Activated T-helper 2 cell treated with anti-CD3 and anti-CD28 coated beads, Interferon-gamma antibody, Interleukin-2, Interleukin-4, amounts not matched to agents 10 μg/mL and 5 μg/mL and 100 μg/mL, durations not matched to agents 14 hours and 24 hours and 36 hours (primary cell): ENCODE measurements around the gene SGPL1. TPM values are rescaled to one million over a fixed set of nuclear protein-coding genes. Genes with fewer than 3 reads are reported as not detected.

Experiments used
- DNase-seq: peaks from one replicate; pipeline ENCODE4 v3.0.0; 2021; ENCODE audit warnings: low spot score
- H3K27ac Mint-ChIP-seq: one replicate; pipeline ENCODE4 v1.8.0; 2021; ENCODE audit warnings: mixed read lengths
- H3K27me3 Mint-ChIP-seq: one replicate; pipeline ENCODE4 v1.8.0; 2021; ENCODE audit warnings: low read depth, mixed read lengths
- H3K36me3 Mint-ChIP-seq: one replicate; pipeline ENCODE4 v1.8.0; 2021; ENCODE audit warnings: low read depth, mixed read lengths
- H3K4me1 Mint-ChIP-seq: one replicate; pipeline ENCODE4 v1.8.0; 2021; ENCODE audit warnings: low read depth, mixed read lengths
- H3K4me3 Mint-ChIP-seq: one replicate; pipeline ENCODE4 v1.8.0; 2021; ENCODE audit warnings: low read depth, mild to moderate bottlenecking, moderate library complexity, mixed read lengths
- H3K9me3 Mint-ChIP-seq: one replicate; pipeline ENCODE4 v1.8.0; 2021; ENCODE audit warnings: mixed read lengths
- intact Hi-C: fragments of 100-400 bp; cut with micrococcal nuclease; formaldehyde crosslinking; loops from one replicate; pipeline ENCODE4 v1.15.1; 2023
- total RNA-seq: library from RNA; stranded (reverse); gene quantifications from 2 replicates; pipeline ENCODE4 v1.2.3, GENCODE V29; 2022

SGPL1 gene
- total RNA-seq, 1 donor from 2014 or later = 124 TPM

DNA sequence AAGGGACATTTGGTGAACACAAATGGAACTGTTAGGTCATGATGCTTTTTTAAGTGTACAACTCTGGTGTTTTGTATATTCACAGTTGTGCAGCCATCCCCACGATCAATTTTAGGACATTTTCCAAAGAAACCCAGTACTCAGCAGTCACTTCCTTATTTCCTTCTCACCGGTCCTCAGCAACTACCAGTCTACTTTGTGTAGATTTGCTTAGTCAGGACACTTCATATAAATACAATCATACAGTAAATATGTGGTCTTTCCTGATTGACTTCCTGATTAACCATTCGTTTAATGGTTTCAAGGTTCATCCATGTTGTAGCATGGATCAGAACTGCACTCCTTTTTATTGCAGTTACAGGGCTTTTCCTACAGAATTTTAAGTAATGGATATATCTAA is 14.4 kb downstream of the SGPL1 start:
- Mint-ChIP-seq H3K9me3 (no peaks in the 10 kb centered on the region), H3K36me3 (peaks cover 72% of the 10 kb centered on the region), H3K27me3 (no peaks in the 10 kb centered on the region), H3K4me1 (peaks cover 69% of the 10 kb centered on the region), H3K4me3 (no peak overlapping the region), H3K27ac (peak overlapping the region; percentile 18)
- intact Hi-C loops = no loop called here
- DNase-seq = no peak

DNA sequence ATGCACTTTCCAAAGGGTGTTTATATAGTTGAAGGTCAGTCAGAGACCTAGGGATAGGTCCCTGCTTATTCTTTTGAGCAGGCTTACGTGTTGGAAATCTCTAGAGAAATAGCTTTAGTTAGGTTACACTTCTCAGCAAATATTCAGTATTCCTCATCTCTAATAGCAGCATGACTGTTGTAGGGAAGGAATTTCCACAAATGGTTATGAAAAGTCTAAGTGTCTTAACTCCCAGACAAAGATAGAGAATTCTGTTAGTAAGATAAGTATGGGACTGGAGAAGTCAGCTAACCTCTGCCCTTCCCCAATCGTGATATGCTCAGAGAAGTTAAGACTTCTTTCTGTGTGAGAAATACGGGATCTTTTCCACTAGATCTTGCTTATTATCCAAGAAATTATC is 16.5 kb downstream of the SGPL1 start:
- H3K9me3 Mint-ChIP-seq = peaks cover under 1% of the 10 kb centered on the region
- H3K27ac Mint-ChIP-seq = peak overlapping the region; percentile 87
- H3K4me3 Mint-ChIP-seq = no peak overlapping the region
- no peaks in the 10 kb centered on the region for H3K27me3 Mint-ChIP-seq
- H3K36me3 Mint-ChIP-seq = peaks cover 66% of the 10 kb centered on the region
- peaks cover 66% of the 10 kb centered on the region for H3K4me1 Mint-ChIP-seq
- DNase-seq = no peak
- intact Hi-C loops = loop anchor here (2.0 kb wide), 2 partner anchors 15 to 253 kb away; no protein-coding TSS in a partner anchor

DNA sequence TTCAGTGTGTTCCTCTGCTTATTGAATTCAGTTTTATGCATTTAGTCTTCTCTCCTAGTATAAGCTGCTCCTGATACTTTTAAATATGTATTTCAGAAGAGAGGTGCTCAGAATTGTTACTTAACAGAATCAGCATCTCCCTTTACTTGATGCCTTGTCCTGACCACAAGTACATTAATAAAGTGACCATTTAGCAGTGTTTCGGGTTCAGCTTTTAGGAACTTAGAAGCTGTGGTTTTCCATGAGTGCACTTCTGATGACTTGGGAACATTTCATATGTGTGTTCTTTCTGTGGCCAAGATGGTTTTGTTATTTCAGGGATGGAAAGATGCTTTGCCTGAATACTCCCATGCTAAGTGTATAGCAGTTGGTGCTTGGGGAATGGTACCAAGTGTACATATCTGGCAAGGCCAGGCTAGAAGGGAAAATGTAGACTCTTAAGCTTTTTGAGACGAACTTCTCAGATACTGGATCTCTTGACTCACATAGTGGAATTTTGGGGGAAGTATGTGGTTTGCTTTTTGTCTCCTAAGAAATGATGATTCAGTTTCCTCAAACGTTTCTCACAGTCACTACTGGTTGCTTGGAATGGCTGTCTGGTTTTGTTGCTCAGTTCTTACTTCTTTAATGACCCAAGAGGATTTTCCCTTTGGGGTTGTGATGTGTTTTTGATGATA is 17.2 kb downstream of the SGPL1 start:
- peaks cover 68% of the 10 kb centered on the region for H3K36me3 Mint-ChIP-seq
- H3K4me1 Mint-ChIP-seq = peaks cover 66% of the 10 kb centered on the region

DNA sequence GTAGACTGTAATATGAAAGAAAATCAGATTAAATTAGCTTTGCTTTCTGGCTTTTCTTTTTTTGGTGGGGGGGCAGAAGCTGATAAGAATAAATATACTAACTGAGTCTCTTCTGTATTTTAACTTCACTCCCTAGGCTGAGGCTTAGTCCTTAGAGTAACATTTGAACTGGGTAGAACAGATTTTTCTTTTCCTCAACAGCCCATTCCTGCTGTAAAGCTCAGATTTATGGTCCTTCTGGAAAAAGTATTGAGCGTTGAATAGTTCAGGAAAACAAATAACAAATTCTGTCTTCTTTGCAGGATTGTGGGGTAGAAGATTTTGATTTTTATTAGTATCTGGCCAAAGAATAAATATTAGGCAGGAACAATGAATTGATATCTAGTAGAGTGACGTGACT is 17.9 kb downstream of the SGPL1 start:
- peaks cover 13% of the 10 kb centered on the region for H3K9me3 Mint-ChIP-seq
- peak overlapping the region; percentile 87 for H3K27ac Mint-ChIP-seq
- H3K4me3 Mint-ChIP-seq = peak overlapping the region; percentile 47
- no peaks in the 10 kb centered on the region for H3K27me3 Mint-ChIP-seq
- intact Hi-C loops = loop anchor here (1.0 to 2.0 kb wide), 4 partner anchors 12 to 255 kb away; no protein-coding TSS in a partner anchor
- DNase-seq = no peak
- H3K4me1 Mint-ChIP-seq = peaks cover 68% of the 10 kb centered on the region
- H3K36me3 Mint-ChIP-seq = peaks cover 71% of the 10 kb centered on the region

More for the DNA sequence above, 17.2 kb downstream of the SGPL1 start:
- Mint-ChIP-seq H3K9me3 (peaks cover 8% of the 10 kb centered on the region), H3K27me3 (no peaks in the 10 kb centered on the region), H3K4me3 (peak overlapping the region; percentile 47), H3K27ac (peak overlapping the region; percentile 87)
- intact Hi-C loops = loop anchor here (1.0 to 2.0 kb wide), 4 partner anchors 12 to 254 kb away; no protein-coding TSS in a partner anchor
- DNase-seq = no peak

DNA sequence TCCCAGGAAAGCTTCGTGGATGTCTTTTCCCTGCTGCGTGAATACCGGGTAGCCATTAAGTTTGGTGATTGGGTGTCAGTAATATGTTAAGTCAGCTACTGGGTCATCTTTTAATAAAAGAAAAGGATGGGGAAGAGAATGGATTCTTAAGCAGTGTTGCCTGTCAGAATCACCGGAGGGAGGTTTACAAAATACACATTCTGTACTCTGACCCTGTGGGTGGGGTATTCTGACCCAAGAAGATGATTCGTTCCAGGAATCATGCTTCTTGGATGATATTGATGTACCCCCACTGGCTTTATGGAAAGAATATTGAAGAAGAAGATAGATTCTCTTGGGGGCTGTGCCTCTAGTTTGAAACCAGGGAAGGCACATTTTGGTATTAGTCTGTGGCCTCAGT is 18.3 kb downstream of the SGPL1 start:
- H3K9me3 Mint-ChIP-seq = peaks cover 13% of the 10 kb centered on the region
- peak overlapping the region; percentile 87 for H3K27ac Mint-ChIP-seq
- DNase-seq = no peak
- H3K27me3 Mint-ChIP-seq = no peaks in the 10 kb centered on the region
- intact Hi-C loops = no loop called here
- peaks cover 71% of the 10 kb centered on the region for H3K36me3 Mint-ChIP-seq
- peak overlapping the region; percentile 47 for H3K4me3 Mint-ChIP-seq
- peaks cover 65% of the 10 kb centered on the region for H3K4me1 Mint-ChIP-seq

DNA sequence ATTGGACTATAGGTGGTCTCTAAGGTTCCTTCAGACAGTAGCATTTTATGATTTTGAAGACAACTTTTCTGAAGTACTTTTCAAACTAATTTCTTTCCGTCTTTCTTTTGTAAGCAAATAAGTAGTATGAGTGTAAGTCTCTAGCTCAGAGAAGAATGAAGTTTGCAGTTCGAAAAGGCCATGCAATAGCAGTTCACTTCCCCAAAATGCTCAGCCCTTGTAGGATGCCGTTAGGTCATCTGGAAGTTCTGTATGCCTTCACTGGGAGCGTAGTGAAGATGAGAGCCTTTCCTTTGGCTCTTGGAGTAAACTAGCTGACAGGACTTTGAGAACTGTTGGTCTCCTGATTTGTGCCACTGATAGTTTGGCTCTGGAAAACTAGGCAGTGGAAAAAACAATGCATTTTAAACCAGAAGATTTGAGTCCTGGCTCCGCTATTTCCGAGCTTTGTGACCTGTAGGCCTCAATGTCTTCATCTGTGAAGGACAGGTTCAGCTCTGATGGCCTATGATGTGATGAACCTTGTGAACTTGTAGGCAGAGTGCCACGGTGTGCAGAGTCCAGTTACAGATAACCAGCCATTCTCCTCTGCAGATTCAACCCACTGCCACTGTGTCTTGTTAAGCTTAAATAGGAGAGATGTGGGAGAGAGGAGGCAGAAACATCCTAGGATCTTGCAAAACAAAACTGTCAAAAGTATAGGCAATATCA is 18.8 kb downstream of the SGPL1 start:
- Mint-ChIP-seq H3K4me3 (no peak overlapping the region), H3K9me3 (peaks cover 13% of the 10 kb centered on the region), H3K4me1 (peaks cover 61% of the 10 kb centered on the region), H3K27ac (peak overlapping the region; percentile 87), H3K27me3 (no peaks in the 10 kb centered on the region), H3K36me3 (peaks cover 66% of the 10 kb centered on the region)
- DNase-seq = no peak
- intact Hi-C loops = no loop called here

DNA sequence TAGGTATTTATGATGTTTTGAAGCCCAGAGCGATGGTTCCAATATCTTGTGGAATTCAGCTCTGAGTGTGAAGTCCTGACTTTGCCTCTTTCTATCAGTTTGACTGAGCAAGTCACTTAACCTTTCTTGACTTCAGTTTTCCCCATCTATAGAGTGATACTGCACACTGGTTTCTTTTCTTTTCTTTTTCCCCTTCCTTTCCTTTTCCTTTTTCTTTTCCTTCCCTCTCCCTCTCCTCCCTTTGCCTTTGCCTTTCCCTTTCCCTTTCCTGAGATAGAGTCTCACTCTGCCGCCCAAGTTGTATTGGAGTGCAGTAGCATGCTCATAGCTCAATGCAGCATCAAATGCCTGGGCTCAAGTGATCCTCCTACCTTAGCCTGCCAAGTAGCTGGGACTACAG is 20.6 kb downstream of the SGPL1 start:
- DNase-seq = no peak
- H3K27ac Mint-ChIP-seq = peak overlapping the region; percentile 40
- no peaks in the 10 kb centered on the region for H3K27me3 Mint-ChIP-seq
- peaks cover 68% of the 10 kb centered on the region for H3K36me3 Mint-ChIP-seq
- H3K4me3 Mint-ChIP-seq = no peak overlapping the region
- H3K9me3 Mint-ChIP-seq = peaks cover 13% of the 10 kb centered on the region
- peaks cover 63% of the 10 kb centered on the region for H3K4me1 Mint-ChIP-seq
- intact Hi-C loops = no loop called here

DNA sequence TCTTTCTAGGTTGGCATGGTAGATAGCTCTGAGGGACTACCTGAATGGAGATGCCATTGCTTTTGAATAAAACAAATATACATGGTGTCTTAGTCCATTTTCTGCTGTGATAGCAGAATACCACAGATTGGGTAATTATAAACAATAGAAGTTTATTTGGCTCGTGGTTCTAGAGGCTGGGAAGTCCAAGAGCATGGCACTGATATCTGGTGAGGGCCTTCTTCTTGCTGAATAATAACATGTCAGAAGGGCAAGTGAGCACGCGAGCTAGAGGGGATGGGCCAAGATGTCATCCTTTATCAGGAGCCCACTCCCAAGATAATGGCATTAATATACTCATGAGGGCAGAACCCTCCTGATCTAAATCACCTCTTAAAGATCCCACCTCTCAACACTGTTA is 21.9 kb downstream of the SGPL1 start:
- H3K36me3 Mint-ChIP-seq = peaks cover 76% of the 10 kb centered on the region
- H3K4me3 Mint-ChIP-seq = no peak overlapping the region

DNA sequence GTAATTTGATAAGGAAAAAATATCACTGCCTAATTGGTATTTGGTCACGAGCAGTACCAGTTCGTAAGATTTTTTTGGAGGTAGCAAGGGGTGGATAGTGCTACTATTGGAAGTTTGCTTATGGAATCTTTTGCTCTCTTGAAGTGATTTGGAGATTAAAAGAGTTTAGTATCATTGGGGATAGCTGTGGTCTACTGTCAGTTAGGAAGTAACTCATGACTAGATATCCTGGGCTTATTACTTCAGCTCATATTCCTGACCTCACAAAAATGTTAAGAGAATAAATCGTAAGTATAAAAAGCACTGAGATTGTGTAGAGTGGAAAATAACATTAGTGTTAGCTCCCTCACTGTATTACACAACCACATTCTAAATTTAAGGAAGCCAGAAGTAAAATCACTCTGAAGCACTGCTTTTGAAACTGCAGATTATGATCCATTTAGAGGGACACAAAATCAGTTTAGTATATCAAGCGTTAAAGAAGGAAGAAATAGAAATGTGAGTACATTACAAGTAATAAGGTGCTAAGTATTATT is 22.6 kb downstream of the SGPL1 start:
- DNase-seq = no peak
- H3K4me1 Mint-ChIP-seq = peaks cover 59% of the 10 kb centered on the region
- H3K9me3 Mint-ChIP-seq = peaks cover 13% of the 10 kb centered on the region
- peaks cover 81% of the 10 kb centered on the region for H3K36me3 Mint-ChIP-seq
- H3K27me3 Mint-ChIP-seq = no peaks in the 10 kb centered on the region
- no peak overlapping the region for H3K4me3 Mint-ChIP-seq
- intact Hi-C loops = no loop called here
- H3K27ac Mint-ChIP-seq = peak overlapping the region; percentile 23

More for the DNA sequence above, 21.9 kb downstream of the SGPL1 start:
- intact Hi-C loops = no loop called here
- no peak for DNase-seq
- Mint-ChIP-seq H3K27me3 (no peaks in the 10 kb centered on the region), H3K4me1 (peaks cover 61% of the 10 kb centered on the region), H3K9me3 (peaks cover 13% of the 10 kb centered on the region), H3K27ac (no peak overlapping the region)

DNA sequence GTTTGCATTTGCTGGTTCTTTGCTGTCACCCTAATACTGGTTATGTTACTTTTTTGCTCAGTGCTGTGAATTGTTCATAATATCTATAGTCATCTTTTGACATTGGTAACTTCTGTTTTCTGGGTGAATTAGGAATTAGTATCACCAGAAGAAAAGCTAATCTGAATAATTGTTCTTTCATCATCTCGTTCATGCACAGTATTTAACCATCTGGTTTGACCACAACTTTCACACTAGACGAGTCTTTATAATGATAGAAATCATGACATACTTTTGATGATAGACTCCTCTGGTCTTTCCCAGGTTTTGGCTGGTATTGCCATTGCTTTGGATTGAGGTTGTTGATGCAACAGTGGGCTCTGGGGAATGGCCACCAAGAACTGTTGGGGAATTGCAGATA is 25.1 kb downstream of the SGPL1 start:
- intact Hi-C loops = no loop called here
- Mint-ChIP-seq H3K9me3 (peaks cover 13% of the 10 kb centered on the region), H3K27me3 (no peaks in the 10 kb centered on the region), H3K36me3 (peaks cover 84% of the 10 kb centered on the region), H3K4me1 (peaks cover 57% of the 10 kb centered on the region), H3K4me3 (no peak overlapping the region), H3K27ac (peak overlapping the region; percentile 47)
- no peak for DNase-seq

DNA sequence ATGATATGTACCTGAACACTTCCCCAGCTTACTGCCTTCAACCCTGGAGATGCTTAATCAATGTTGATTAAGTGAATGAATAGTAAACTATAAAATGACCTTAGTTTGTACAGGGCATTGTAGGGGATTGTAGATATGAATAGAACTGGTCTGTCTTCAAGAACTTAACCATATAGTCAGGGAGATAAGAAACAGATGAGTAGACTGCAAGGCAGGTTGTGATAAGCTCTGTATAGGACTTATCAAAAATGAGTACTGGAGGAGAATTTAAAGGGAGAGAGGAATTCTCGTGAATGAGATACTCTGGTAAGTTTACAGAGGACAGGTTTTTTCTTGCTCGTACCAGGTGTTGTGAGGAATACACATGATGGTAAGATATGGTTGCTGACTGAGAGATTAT is 27.6 kb downstream of the SGPL1 start:
- no peak for DNase-seq
- no peak overlapping the region for H3K4me3 Mint-ChIP-seq
- intact Hi-C loops = no loop called here
- H3K36me3 Mint-ChIP-seq = peaks cover 76% of the 10 kb centered on the region
- peaks cover 2% of the 10 kb centered on the region for H3K9me3 Mint-ChIP-seq
- H3K27ac Mint-ChIP-seq = no peak overlapping the region
- no peaks in the 10 kb centered on the region for H3K27me3 Mint-ChIP-seq
- peaks cover 55% of the 10 kb centered on the region for H3K4me1 Mint-ChIP-seq

DNA sequence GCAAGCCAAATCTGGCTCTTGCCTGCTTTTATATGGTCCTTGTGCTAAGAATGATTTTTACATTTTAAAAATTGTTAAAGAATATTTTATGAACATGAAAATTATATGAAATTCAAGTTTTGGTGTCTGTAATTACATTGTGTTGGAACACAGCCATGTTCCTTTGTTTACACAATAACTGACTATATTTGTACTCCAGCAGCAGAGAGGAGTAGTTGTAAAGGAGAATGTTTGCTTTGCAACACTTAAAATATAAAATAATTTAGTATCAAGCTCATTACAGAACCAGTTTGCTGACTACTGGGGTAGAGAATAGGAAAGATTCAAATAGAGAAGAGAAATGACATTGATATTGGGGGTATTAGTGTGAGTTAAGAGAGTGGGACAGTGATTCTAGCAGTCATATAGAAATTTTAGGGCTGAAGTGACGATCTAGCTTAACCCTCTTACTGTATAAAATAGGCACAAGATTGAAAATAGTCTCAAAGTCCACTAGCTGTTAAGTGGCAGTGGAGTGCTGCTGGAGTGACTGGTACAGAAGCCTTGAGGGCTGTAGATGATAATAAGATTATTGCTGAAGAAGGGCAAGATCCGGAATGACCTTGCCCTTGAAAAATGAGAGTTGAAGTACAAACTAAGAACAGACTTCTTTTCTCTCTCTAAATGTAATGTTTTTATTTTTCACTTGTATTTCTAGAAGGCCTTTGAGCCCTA is 28.2 kb downstream of the SGPL1 start:
- Mint-ChIP-seq H3K4me1 (peaks cover 57% of the 10 kb centered on the region), H3K36me3 (peaks cover 74% of the 10 kb centered on the region), H3K27me3 (no peaks in the 10 kb centered on the region), H3K9me3 (no peaks in the 10 kb centered on the region), H3K4me3 (no peak overlapping the region), H3K27ac (peak overlapping the region; percentile 11)
- intact Hi-C loops = no loop called here
- no peak for DNase-seq
